ENCODE data around the gene ADGRA1.

GRCh38 chr10:133094286-133094685, 6.6 kb downstream of the ADGRA1 start:
- TF ChIP-seq POLR2A (IDR thresholded peaks at IDR 0.05) = no peak
- TF ChIP-seq CTCF (IDR thresholded peaks at IDR 0.05) = no peak

Data from prostate gland (tissue), 2 donors.